Left ventricle myocardium inferior (tissue), 1 donor: ENCODE data around the gene TTLL6. TPM values are rescaled to one million over a fixed set of nuclear protein-coding genes. Genes with fewer than 3 reads are reported as not detected.

ENCODE experiments used
- DNase-seq: peaks from one replicate; pipeline ENCODE4 v3.0.0-alpha.2; 2020
- H3K27ac ChIP-seq: fragments of 200-600 bp; replicated peaks from 2 replicates; pipeline ENCODE4 v1.8.0; 2021
- H3K27me3 ChIP-seq: fragments of 200-600 bp; 2 replicates; pipeline ENCODE4 v1.8.0; 2021; ENCODE audit warnings: low read depth
- H3K36me3 ChIP-seq: fragments of 200-600 bp; 2 replicates; pipeline ENCODE4 v1.8.0; 2021
- H3K4me1 ChIP-seq: fragments of 200-600 bp; 2 replicates; pipeline ENCODE4 v1.8.0; 2021
- H3K4me3 ChIP-seq: fragments of 200-600 bp; 2 replicates; pipeline ENCODE4 v1.8.0; 2021; ENCODE audit warnings: mild to moderate bottlenecking, moderate library complexity
- H3K9me3 ChIP-seq: fragments of 200-600 bp; replicated peaks from 2 replicates; pipeline ENCODE4 v1.8.0; 2021
- intact Hi-C: fragments of 100-400 bp; cut with micrococcal nuclease; formaldehyde crosslinking; loops from one replicate; pipeline ENCODE4 v1.11.0; 2022
- total RNA-seq: library from RNA; stranded (reverse); fragmentation: NEBNext Ultra II Directional; extraction: Animal tissue kit (Norgen Biotek cat#: 25700); gene quantifications from one replicate; pipeline ENCODE4 v1.2.1, GENCODE V29; 2021
- TF ChIP-seq, protein P1 (sequence below): fragments of 200-600 bp; IDR thresholded peaks from 2 replicates; pipeline ENCODE4 v1.8.0; 2021; ENCODE audit warnings: antibody characterized with exemption, mild to moderate bottlenecking, borderline replicate concordance
- donor health status: DM: no; HTN: yes; CAD: no; lungs with severe emphysema.

Gene TTLL6
- total RNA-seq, 1 donor from 2014 or later: not detected

DNA sequence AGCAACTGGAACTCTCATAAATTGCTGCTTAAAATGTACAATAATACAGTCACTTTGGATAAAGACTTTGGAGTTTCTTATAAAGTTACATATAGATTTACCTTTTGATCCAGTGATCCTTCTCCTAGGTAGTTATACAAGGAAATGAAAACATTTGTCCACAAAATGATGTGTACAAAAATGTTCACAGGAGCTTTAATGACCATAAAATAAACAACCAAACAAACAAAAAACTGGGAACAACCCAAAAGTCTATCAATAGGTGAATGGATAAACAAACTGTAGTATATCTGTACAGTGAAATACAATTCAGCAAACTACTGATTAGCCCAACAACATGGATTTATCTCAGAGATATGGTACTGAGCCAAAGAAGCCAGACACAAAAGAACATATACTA lies 37.6 kb downstream of the TTLL6 start:
- TF ChIP-seq, protein P1, sequence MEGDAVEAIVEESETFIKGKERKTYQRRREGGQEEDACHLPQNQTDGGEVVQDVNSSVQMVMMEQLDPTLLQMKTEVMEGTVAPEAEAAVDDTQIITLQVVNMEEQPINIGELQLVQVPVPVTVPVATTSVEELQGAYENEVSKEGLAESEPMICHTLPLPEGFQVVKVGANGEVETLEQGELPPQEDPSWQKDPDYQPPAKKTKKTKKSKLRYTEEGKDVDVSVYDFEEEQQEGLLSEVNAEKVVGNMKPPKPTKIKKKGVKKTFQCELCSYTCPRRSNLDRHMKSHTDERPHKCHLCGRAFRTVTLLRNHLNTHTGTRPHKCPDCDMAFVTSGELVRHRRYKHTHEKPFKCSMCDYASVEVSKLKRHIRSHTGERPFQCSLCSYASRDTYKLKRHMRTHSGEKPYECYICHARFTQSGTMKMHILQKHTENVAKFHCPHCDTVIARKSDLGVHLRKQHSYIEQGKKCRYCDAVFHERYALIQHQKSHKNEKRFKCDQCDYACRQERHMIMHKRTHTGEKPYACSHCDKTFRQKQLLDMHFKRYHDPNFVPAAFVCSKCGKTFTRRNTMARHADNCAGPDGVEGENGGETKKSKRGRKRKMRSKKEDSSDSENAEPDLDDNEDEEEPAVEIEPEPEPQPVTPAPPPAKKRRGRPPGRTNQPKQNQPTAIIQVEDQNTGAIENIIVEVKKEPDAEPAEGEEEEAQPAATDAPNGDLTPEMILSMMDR: no peak
- Histone ChIP-seq H3K27ac (no peak overlapping the region), H3K4me1 (no peaks in the 10 kb centered on the region), H3K9me3 (peaks cover 14% of the 10 kb centered on the region), H3K4me3 (no peak overlapping the region), H3K36me3 (no peaks in the 10 kb centered on the region), H3K27me3 (peaks cover 75% of the 10 kb centered on the region)
- DNase-seq: no peak
- intact Hi-C loops: no loop called here

DNA sequence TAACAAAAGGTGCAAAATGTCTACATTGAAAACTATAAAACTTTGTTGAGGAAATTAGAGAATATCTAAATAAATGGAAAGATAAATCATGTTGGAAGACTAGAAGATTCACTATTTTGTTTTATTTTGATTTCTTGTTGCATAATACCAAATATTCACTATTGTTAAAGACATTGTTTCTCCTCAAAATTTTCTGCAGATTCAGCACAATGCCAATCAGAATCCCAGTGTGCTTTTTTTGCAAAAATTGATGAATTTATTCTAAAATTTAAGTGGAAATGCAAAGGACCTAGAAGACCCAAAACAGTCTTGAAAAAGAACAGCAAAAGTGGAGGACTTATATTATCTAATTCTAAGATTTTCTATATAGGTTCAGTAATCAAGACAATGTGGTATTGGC lies 40.4 kb downstream of the TTLL6 start:
- H3K9me3 ChIP-seq: peaks cover 14% of the 10 kb centered on the region
- H3K4me3 ChIP-seq: no peak overlapping the region
- H3K4me1 ChIP-seq: no peaks in the 10 kb centered on the region
- TF ChIP-seq, protein P1: no peak
- no peak overlapping the region for H3K27ac ChIP-seq
- no peak for DNase-seq
- intact Hi-C loops: no loop called here
- H3K36me3 ChIP-seq: no peaks in the 10 kb centered on the region
- H3K27me3 ChIP-seq: peaks cover 94% of the 10 kb centered on the region

DNA sequence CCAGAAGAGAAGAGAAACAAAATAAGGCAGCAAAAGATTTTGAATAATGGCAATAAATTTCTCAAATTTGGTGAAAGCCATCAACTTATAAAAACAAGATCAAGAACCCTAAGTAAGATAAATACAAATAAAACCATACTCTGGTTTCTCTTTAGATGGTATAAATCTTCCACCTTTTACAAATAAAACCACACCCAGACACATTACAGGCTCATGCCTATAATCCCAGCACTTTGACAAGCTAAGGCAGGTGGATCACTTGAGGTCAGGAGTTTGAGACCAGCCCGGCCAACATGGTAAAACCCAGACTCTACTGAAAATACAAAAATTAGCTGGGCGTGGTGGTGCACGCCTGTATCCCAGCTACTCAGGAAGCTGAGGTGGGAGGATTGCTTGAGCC lies 43.8 kb downstream of the TTLL6 start:
- Histone ChIP-seq H3K36me3 (no peaks in the 10 kb centered on the region), H3K4me3 (no peak overlapping the region), H3K27ac (no peak overlapping the region), H3K4me1 (no peaks in the 10 kb centered on the region), H3K9me3 (peaks cover 9% of the 10 kb centered on the region), H3K27me3 (peaks cover 94% of the 10 kb centered on the region)
- DNase-seq: no peak
- TF ChIP-seq, protein P1: no peak
- intact Hi-C loops: no loop called here

DNA sequence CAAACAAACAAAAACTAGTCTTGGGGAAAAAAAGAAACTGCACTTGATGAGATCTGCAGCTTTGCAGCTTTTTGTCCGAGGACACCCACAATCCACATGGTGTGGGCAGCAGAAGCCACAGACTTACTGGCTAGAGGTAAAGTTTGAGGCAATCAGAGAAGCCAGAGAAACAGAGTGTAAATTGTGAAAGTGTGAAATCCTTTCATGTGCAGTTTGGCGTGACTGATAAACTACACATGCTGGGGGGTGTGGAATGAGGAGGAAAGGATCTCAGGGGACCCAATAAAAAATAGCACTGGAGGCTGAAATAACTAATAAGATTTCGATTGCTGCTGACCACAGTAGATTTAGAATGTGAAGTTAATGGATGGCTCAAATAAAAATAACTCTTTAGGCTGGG lies 46.1 kb downstream of the TTLL6 start:
- intact Hi-C loops: no loop called here
- no peak for DNase-seq
- H3K27me3 ChIP-seq: peaks cover 95% of the 10 kb centered on the region
- H3K4me3 ChIP-seq: no peak overlapping the region
- no peak overlapping the region for H3K27ac ChIP-seq
- no peaks in the 10 kb centered on the region for H3K36me3 ChIP-seq
- TF ChIP-seq, protein P1: no peak
- peaks cover 4% of the 10 kb centered on the region for H3K9me3 ChIP-seq
- H3K4me1 ChIP-seq: no peaks in the 10 kb centered on the region

DNA sequence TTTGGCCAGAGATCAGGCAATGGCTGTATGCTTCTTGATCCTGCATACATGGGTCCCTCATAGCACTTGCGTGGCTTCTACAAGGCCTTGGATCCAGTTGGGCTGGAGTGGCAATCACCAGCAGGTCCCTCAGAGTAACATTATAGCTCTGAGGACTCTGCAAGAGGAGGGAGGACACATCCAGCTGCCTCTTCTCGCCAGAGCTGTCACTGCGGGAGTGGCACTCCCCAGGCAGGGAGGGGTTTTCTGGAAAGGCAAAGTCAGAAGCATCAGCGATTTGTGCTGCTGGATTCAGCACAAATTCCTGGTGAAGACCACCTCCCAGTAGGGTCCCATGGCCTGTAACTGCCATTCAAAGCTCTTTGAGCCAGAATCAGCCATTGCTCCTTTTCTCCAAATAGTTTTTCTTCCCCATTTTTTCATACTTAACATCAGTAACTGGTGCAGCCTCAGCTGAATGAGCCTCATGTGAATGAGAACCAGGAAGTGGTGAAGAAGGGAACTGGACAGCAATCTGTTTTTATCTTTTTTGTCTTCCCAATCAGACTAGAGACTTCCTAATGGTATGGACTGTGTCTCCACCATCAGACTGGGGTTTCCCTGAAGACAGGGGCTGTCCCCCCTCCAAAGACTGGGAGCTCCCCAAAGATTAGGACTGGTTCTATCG lies 47.9 kb downstream of the TTLL6 start:
- Histone ChIP-seq H3K4me3 (no peak overlapping the region), H3K27ac (no peak overlapping the region), H3K4me1 (no peaks in the 10 kb centered on the region), H3K27me3 (peaks cover 97% of the 10 kb centered on the region), H3K36me3 (no peaks in the 10 kb centered on the region), H3K9me3 (no peaks in the 10 kb centered on the region)
- TF ChIP-seq, protein P1: no peak
- DNase-seq: no peak
- intact Hi-C loops: no loop called here
